ENCODE data around the gene ANKHD1.

GRCh38 chr5:140498591-140498990, 97.0 kb downstream of the ANKHD1 start:
- TF ChIP-seq CTCF (IDR thresholded peaks at IDR 0.05), result no peak
- TF ChIP-seq POLR2A (IDR thresholded peaks at IDR 0.05), result no peak

Data from heart left ventricle (tissue), 13 donors.